NCI-H1694 (cell line): Measurements from ENCODE around the gene MYLIP.
"Not testable (repeated sequence)": the region's sequence is repeated elsewhere in the genome, so short reads cannot be mapped to it uniquely, and the experiment has no call there.

ENCODE experiments used
- DNase-seq: peaks from one replicate; lab custom pipeline; 2025; lab: John Stamatoyannopoulos, UW

The MYLIP gene

DNA sequence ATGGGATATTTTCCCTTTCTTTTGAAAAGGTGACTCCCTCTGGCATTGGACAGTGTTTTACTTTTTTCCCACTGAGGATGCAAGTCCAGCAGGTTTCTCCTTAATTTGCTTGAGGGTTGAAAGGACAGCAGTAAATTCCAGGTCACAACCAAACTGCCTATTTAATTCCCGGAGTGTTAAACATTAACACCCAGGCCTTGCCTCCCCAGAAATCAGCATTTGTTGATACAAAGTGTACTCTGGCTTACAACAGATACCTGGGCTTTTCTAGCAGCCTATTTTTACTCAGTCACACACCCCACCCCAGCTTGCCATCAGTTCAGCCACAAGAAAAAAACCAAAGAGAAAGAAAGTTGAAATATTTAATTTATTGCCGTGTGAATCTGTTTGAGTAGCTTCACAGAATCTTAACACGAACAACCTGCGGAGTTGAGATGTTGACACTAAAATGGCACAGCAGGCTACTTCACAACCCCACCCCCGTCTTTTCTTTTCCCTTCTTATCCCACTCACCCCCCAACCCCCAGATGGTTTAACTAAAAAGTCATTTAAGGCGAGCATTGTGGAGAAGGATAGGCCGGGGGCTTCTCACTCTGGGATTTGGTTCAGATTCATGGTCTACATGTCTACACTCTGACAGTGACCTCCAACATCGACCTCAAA is 45.7 kb downstream of the MYLIP start:
- DNase-seq: no peak

DNA sequence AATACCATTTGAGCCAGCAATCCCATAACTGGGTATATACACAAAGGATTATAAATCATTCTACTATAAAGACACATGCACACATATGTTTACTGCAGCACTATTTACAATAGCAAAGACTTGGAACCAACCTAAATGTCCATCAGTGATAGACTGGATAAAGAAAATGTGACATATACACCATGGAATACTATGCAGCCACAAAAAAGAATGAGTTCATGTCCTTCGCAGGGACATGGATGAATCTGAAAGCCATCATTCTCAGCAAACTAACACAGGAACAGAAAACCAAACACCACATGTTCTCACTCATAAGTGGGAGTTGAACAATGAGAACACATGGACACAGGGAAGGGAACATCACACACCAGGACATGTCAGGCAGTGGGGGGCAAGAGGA is 47.7 kb downstream of the MYLIP start:
- not testable (repeated sequence) for DNase-seq

DNA sequence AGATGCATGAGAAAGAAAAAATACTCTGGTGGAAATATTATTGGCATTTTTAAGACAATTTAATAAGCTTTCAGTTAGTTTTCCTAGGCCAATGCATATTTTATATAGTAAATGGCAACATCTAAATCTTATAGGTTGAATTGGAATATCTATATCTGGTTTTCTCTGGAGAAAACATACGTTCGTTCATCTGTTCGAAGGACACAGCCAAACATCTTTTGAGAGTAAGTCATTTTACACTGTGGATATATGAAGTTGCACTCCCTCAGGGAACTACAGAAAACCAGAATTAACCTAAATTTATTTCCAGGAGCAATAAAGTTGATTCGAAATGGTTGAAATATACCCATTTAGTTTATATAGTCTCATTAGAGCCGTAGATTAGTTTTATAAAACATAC is 49.0 kb downstream of the MYLIP start:
- no peak for DNase-seq

DNA sequence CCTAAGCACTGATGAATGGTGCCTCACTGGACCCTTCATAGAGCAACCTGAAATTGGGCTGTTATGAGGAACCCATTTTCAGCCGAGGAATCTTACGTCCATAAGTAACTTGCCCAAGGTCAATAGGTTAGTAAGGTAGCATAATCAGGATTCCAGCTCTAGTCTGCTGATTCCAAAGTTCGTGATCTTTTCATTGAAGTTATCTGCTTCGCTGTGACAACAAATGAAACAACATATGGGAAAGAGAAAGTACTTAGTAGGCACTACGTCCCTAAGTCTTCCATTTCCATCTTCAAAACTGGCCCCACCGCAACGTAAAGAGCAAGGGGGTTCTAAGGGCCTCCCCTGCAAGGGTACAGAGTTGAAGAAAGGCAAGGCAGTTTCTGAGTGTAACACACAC is 49.5 kb downstream of the MYLIP start:
- no peak for DNase-seq

- no peak for DNase-seq
Measured at GRCh38 chr6:16179063-16179462, 50.2 kb downstream of the MYLIP start.

DNA sequence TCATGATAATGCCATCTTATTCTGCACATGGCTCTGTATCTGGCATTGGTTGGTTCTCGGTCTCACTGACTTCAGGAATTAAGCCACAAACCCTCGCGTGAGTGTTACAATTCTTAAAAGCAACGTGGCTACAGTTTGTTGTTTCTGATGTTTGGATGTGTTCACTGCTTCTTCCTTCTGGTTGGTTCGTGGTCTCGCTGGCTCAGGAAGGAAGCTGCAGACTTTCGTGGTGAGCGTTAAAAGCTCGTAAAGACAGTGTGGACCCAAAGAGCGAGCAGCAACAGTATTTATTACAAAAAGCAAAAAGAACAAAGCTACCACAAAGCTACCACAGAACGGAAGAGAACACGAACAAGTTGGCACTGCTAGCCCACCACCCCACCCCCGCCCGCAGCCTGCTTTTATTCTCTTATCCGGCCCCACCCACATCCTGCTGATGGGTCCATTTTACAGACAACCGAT is 51.1 kb downstream of the MYLIP start:
- DNase-seq: no peak

DNA sequence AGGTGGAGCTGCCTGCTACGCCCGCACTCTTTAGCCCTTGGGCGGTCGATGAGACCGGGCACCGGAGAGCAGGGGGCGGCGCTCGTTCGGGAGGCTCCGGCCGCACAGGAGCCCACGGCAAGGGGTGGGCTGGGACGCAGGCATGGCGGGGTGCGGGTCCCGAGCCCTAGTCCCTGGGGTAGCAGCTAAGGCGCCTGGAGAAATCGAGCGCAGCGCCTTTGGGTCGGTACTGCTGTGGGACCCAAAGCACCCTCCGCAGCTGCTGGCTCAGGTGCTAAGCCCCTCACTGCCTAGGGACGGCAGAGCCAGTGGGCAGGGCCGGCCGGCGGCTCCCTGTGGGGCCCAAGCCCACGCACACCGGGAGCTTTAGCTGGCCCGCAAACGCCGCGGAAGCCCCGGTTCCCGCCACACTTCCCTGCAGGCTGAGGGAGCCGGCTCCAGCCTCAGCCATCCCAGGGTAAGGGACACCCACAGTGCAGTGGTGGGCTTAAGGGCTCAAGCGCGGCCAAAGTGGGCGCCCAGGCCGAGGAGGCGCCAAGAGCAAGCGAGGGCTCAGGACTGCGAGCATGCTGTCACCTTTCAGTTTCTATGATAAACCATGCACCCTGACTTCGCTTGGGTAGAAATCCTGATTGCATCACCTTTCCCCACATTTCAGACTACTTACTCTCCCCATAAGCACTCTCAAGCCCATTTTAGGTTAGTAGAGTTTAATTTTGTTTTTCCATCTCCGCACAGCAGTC is 52.0 kb downstream of the MYLIP start:
- DNase-seq: no peak

DNA sequence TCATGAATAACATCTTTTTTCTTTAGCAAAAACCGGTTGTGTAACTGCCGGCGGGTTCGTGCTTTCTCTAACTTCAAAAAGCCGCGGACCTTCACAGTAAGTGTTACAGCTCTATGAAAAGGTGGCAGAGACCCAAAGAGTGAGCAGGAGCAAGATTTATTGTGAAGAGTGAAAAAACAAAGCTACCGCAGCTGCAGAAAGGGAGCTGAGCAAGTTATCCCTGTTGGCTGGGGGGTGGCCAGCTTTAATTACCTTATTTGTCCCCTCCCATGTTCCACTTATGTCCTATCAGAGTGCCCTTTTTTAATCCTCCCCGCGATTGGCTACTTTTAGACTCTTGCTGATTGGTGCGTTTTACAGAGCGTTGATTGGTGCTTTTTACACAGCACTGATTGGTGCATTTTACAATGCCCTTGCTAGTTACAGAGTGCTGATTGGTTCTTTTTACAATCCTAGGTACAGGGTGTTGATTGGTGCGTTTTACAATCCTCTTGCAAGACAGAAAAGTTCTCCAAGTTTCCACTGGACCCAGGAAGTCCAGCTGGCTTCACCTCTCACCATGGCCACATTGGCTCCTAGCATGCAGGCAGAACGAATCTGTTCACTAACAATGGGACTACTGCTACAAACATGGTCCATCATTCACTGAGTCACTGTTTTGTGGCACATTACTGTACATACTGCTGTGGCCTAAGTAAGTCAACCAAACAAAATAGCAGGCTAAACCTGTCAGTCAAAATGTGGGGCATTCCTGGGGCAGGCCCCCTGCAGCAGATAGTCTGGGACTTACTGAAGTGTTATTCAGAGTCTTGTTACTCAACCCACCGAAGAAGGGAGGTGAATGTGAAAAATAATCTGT is 52.8 kb downstream of the MYLIP start:
- DNase-seq: no peak

DNA sequence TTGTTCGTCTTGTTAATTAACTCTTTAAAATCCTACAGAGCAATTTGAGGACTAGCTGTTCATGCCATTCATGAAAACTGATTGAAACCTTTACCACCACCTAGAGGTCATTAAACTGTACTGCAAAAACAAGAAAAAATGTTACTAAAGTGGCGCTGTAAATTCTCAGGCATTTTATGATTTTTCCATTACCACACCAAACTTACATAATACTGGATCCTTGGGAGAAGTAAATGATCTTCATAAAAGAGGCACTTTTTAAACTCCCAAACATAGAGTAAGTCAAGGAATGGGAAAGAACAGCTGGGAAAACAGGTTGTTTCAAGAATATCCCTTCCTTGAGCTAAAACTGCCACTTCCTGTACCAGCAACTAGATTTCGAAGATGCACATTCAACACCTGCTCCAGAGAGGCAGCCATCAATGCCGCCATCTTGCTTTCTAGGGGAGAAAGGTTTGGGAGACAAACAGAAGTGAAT is 54.3 kb downstream of the MYLIP start:
- no peak for DNase-seq

DNA sequence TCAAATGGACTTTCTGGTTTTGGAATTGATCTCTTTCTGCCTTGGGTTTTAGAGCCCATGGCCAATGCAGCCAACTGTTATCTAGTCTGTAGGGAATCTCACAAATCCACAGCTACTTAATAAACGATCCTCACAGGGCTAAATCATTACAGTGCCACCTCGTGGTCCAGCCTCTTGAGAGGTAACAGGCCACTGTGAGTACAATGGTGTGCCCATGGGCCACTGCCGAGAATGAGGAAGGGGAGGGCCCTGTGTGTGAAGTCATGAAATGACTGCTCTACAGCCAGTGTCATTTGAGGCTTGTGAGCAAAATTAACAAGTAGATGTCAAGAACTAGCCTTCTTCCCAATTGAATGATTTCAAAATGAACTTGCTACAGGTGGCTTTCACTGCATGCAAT is 55.2 kb downstream of the MYLIP start:
- peak; percentile 29 for DNase-seq

DNA sequence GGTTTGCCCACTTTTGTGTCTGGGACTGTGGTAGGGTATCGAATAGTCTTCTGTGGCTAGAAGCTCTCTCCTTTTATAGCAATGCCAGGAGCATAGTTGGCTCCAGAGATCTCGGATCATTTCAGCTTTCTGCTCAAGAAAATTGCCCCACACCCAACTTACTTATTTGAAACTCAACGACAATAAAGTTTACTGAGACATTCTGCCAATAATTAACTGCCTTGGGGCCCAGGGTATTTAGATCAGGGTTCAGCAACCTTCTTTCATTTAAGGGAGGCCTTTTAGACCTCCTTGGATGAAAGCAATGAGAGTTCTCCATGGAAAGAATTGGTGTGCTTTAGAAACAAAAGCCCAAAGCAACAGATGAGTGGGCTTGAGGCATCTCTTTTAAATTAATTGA is 55.7 kb downstream of the MYLIP start:
- no peak for DNase-seq

DNA sequence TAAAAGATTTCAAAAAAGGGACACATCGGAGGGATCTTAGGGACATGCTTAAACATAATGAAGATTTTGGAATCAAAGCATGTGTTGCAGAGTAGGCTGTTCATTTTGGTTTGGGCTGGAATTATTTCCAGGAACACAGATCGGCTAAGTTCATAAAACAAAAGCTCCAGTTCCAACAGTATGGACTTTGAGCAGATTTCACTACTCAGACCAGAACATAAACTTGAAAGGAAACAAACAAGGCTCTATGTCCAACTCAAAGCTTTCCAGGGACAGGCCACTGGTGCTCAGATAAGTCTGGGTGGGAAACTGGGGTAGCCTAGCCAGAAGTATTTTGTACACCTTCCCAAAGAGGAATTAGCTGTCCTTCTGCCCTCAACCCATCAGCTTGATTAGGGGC is 58.3 kb downstream of the MYLIP start:
- no peak for DNase-seq

DNA sequence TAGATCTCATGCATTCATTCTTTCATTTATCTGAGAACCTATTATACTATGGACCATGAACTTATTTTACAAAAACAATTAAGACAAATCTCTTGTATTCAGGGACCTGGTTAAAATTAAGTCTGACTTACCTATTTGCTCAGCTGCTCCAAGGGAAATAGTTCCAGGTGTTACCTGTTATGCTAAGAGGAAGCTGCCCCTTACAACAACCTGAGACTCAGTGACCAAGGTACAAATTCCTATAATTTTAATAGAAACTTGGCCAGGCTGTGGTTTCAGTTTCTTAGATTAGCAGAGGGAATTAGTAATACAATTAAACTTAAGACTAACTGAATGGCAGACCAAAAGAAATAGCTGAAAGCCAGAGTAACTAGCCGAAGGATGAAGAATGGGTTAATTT is 61.3 kb downstream of the MYLIP start:
- no peak for DNase-seq

DNA sequence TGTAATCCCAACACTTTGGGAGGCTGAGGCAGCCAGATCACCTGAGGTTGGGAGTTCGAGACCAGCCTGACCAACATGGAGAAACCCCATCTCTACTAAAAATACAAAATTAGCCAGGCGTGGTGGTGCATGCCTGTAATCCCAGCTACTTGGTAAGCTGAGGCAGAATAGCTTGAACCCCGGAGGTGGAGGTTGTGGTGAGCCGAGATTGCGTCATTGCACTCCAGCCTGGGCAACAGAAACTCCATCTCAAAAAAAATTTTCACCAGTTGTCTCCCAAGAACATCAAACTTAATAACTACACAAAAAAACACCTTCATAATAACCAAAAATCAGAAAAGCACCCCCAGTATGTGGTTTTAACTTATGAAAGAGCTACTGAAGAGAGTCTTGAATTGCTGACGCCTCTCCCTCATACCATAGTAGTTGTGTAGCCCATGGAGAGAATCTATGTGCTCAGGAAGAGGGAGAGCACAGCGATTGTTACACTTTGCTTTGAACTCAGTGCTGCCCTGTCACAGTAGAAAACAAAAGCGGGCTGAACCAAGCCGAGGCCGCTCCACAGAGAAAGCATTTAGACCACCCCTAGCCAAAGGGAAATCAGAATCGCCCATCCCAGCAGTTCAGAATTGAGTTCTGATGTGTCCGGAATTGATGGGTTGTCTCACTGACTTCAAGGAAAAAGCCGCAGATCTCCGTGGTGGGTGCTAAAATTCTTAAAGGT is 67.5 kb downstream of the MYLIP start:
- DNase-seq: no peak

DNA sequence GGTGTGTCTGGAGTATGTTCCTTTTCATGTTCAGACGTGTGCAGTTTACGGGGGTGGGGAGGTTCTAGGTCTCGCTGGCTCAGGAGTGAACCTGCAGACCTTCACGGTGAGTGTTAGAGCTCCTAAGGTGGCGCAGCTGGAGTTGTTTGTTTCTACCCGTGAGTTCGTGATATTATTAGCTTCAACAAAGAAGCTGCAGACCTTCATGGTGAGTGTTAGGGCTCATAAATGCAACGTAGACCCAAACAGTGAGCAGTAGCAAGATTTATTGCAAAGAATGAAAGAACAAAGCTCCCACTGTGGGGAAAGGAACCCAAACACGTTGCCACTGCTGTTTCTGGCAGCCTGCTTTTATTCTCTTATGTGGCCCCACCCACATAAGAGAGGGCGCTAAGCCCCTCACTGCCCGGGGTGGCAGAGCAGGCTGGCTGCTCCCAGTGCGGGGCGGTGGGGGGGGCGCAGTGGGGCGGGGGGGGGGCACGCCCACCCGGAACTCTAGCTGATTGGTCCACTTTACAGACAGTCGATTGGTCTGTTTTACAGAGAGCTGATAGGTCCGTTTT is 68.2 kb downstream of the MYLIP start:
- DNase-seq: no peak
